Stimulated activated CD4-positive, alpha-beta T cell treated with anti-CD3 and anti-CD28 coated beads, Interleukin-4, amount 100 ng/mL, for 48 hours (primary cell): ENCODE measurements around the gene STRADA.
A peak's percentile ranks its signal among the peaks of the same experiment; 100 is the strongest.
"Not testable (repeated sequence)": the region's sequence is repeated elsewhere in the genome, so short reads cannot be mapped to it uniquely, and the experiment has no call there.

Experiments
- DNase-seq, 2 donors: peaks; one replicate each; pipeline ENCODE4 v3.0.0-alpha.2; 2020; ENCODE audit warnings: low read depth in 2 of 2

STRADA gene

DNA sequence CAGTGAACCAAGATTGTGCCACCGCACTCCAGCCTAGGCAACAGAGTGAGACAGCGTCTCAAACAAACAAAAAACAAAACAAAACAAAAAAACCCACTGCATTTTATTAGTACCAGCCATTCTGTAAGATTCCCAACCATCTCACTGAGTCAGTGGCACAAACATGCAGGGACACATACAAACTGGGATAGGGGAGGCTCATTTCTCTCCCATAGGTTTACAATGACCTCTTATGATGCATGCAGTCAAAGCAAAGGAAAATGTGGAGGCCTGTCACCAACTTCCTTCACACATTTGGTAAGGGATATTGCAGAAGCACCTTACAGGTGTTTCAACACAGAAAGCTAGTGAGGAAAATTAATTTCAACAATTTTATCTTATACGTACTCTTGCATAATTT is 12.4 kb upstream of the STRADA start:
- DNase-seq: no peak

- DNase-seq: no peak
Observed at GRCh38 chr17:63753215-63753614, 11.6 kb upstream of the STRADA start.

DNA sequence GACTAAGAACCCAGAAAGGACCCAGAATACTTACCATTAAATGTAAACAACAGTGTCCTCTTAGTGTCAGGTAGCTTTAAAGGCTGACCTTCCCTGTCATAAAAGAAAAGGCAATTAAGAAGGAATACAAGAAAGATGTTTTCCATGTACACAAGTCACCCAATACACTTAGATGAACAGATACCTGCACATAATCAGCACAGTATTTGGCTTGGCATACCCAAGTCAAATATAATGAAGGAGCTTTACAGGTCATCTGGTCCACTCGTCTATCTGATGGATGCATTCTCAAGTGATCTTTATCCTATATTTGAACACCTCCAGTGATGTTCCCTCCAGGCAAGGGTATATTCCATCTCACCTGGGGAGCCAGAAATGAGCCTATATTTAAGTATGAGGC is 11.1 kb upstream of the STRADA start:
- DNase-seq: no peak

- DNase-seq: no peak
Observed at GRCh38 chr17:63751806-63752205, 10.2 kb upstream of the STRADA start.

GRCh38 chr17:63741143-63741407 is 524 bp downstream of the STRADA start:
- no peak for DNase-seq

DNA sequence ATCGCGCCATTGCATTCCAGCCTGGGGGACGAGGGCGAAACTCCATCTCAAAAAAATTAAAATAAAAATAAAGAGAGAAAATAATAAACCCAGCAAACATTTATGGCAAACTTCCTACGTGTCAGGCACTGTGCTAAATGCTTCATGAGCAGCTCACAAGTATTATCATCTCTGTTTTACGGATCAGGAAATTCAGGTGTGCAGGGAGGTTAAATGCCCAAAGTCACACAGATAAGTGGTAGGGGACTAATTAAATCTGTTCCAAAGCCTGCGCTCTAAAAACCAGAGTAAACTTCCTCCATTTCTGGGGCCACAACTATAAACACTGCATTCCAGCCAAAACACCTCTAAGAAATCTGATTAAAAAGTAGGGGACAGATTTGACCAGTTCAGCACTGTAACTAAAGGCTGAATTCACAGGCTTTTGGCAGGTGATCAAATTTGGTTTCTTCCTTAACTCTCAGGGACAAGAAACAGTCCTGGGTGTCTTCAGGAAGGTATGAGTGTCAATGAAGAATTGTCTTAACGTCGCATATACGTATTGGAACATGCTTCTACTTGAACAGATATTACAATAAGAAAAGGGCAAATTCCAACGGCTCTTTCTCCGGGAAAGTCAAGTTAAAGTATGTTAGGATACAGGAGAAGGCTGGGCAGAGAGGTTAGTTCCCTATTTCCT is 996 bp downstream of the STRADA start:
- DNase-seq: no peak

DNA sequence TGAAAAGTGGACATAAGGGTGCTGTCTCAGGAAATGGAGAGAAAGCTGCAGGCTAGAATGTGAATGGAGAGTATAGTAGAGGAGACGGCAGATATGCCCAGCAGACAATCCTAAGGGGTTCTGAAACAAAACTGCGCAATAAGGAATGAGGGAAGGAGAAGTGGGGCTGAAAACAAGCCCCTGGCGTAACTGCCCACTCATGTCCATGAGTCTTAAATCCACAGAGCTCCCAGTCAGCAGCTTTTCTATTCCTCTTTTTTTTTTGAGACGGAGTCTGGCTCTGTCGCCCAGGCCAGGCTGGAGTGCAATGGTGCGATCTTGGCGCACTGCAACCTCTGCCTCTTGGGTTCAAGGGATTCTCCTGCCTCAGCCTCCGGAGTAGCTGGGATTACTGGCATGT is 5.9 kb downstream of the STRADA start:
- no peak for DNase-seq

GRCh38 chr17:63722403-63722802 is 19.2 kb downstream of the STRADA start:
- DNase-seq: no peak

GRCh38 chr17:63720194-63720593 is 21.4 kb downstream of the STRADA start:
- not testable (repeated sequence) for DNase-seq

- DNase-seq: no peak
Observed at GRCh38 chr17:63718988-63719387, 22.6 kb downstream of the STRADA start.

DNA sequence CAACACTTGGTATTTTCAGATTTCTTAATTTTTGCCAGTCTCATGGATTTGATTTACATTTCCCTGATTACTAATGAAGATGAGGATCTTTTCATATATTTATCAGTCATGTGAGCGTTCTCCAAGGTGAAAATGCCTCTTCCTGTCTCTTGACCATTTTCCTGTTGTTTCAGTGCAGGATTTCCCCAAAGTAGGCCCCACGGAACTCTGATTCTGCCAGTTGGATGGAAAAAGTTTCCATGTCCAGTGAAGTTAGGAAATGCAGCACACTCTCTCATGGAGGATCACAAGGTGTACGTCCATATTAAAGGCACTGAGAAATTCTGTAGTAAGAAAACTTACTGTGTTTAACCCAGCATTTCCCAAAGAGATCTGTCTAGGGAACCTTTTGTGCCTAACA is 25.2 kb downstream of the STRADA start:
- DNase-seq: no peak

DNA sequence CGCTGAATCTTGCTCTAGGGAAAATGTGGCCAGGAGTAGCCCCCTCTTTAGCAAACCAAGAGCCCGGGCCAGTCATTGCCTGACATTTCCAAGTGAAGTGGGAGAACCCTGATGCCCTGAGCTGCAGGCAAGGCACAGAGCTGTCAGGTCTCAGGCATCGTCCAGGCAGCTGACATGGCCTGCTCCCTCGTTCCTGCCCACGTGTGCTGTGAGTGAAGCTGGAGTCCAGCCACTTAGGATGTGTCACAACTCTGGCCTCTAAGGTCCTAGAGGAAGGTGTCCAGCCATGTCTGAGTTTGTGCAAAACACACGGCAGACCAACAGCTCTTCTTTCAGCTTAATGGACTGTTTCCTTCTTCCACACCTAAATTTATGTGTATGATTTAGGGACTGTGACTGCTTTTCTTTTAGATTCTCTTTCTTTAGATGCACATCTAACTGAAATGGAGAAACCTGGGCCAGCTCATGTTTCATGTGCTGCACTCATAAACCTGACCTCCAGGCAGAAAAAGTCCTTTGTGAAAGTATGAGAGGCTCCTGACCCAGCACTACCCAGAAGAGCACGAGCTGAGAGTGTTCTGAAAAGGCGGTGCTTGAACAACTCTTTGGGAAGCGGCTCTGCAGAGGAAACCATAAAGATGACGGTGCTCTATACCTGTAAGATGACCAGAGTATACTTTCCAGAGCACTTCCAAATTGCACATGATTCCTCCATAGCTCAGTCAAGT is 26.9 kb downstream of the STRADA start:
- DNase-seq: no peak

DNA sequence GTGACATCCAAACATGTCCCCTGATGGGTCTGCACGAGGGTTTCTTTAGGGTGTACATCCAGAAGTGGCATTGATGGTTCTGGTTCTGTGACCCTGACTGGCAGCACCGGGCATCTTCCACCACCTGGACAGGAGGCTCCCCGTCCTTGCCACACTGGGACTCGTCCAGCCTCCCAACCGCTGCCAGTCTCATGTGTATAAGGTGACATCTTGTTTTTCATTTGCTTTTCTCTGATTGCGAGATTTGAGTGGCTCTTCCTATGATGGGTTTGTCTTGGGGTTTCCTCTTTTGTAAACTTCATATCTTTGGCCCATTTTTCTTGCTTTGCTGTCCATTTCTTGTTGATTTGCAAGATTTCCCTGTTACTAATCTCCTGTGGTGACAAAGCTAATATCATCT is 32.5 kb downstream of the STRADA start:
- no peak for DNase-seq

DNA sequence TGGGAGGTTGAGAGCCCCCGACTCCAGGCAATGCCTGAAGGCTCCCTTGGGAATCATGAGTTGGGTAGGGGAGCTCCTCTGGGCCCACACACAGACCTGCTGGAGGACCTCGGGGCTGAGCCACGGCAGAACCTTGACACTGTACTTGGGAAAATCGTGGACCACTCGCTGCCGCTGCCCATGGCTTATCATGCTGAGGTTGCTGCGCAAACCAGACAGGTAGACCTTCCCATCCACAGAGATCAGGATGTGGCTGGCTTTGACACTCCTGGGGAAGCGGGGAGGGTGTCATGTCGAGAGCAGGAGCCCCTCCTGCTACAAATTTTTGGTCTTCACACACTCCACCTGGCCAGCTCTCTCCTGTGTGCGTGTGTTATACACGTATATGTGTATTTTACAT is 34.4 kb downstream of the STRADA start:
- DNase-seq: no peak

GRCh38 chr17:63706336-63707082 is 35.1 kb downstream of the STRADA start:
- DNase-seq: no peak

- no peak for DNase-seq
Observed at GRCh38 chr17:63705657-63706056, 35.9 kb downstream of the STRADA start.

DNA sequence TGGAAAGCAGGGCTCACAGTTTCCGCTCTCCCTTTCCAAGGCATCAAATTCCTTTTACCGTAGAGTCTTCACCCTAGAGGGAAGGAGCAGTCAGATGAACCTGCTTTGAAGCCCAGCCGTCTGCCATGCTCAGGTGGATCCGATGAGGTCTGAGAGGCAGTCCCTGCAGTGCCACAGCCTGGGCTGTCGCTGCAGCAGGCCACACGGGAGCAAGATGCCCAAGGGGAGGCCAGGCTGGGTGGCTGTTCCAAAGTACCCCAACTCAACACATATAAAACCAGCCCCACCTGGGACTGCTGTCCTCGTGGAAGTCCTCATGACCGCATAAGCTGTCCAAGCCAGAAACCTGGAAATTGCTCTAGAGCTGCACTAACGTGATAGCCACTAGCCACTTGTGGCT is 36.8 kb downstream of the STRADA start:
- DNase-seq: no peak

- no peak for DNase-seq
Observed at GRCh38 chr17:63704259-63704576, 37.4 kb downstream of the STRADA start.

DNA sequence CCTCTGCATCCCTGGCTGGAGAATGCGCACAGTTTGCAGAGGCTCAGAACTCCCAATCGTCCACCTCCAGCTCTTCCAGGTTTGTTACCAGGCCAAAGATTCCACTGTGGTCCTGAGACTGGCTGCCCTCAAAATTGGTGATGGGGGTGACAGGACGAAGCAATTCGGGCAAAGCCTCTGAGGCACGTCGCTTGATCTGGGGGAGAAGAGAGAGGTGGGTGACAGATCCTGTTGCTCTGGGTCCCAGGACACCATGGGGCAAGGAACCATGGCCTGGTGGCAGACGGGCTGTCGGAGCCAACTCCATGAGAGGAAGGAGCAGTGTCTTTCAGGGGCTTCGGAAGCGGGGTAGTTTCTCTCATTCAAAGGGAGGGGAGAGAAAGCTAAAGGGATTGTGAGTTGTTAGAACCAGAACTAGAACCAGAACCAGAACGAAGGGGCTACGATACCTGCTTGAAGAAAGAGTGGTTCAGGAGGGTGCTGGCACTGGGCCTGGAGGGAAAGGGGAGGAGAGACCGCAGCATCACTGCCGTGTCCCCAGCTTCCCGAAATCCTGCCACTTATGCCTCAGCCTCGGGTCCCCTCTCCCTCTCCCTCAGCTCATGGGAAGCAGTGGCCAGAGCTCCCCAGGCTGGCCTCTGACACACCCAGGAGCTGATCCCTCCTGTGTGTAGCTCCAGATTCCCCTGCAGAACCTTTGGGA is 37.9 kb downstream of the STRADA start:
- no peak for DNase-seq

- DNase-seq: no peak
Observed at GRCh38 chr17:63703029-63703428, 38.6 kb downstream of the STRADA start.

- no peak for DNase-seq
Observed at GRCh38 chr17:63702721-63703015, 38.9 kb downstream of the STRADA start.

GRCh38 chr17:63701868-63702720 is 39.5 kb downstream of the STRADA start:
- DNase-seq: peak; percentile 56 to 60
